Endothelial cell of umbilical vein (primary cell): ENCODE data around the gene SGCG. TPM values are rescaled to one million over a fixed set of nuclear protein-coding genes. Genes with fewer than 3 reads are reported as not detected.

Experiments
- BruUV-seq: library from RNA; stranded (reverse); fragments of 400-500 nt; replicated peaks from 2 replicates; lab custom pipeline; 2021; lab: Mats Ljungman, UMichigan
- CTCF ChIA-PET: fragments of 300-600, 350-600 bp; sonication (Branson Sonifier 250); formaldehyde crosslinking; loops from one replicate; lab custom pipeline; 2021; ENCODE audit warnings: antibody characterized with exemption, inconsistent platforms; lab: Charles Lee
- POLR2A ChIA-PET: fragments of 300-600, 350-600 bp; sonication (Branson Sonifier 250); formaldehyde crosslinking; loops from one replicate; lab custom pipeline; 2021; ENCODE audit warnings: antibody characterized with exemption, inconsistent platforms; lab: Charles Lee
- DNase-seq: peaks from one replicate; pipeline ENCODE4 v3.0.0-alpha.2; 2011; ENCODE audit warnings: low read depth, low spot score
- FAIRE-seq: peaks from 2 replicates; lab custom pipeline; 2011; peaks lifted over from hg19 to GRCh38; lab: Jason Lieb, UNC
- H2AFZ ChIP-seq: 2 replicates; pipeline ENCODE4 v1.6.0; 2012; ENCODE audit warnings: low read depth, low read length, control low read depth, inconsistent platforms
- H3K27ac ChIP-seq: 2 replicates; pipeline ENCODE4 v1.5.1; 2011; ENCODE audit warnings: low read depth, mild to moderate bottlenecking, control low read depth, low read length, moderate library complexity; ENCODE audit not compliant: insufficient read depth
- H3K27me3 ChIP-seq, 2 experiments: 2 replicates each; pipeline versions ENCODE4 v1.6.0 to v1.6.1; 2011; ENCODE audit warnings: low read length in 2 of 2, mixed read lengths in 1 of 2; ENCODE audit not compliant: control insufficient read depth in 2 of 2, insufficient read depth in 2 of 2
- H3K36me3 ChIP-seq, 2 experiments: 2 replicates in 1 of 2; 3 replicates in 1 of 2; pipeline ENCODE4 v1.5.1; 2011; ENCODE audit warnings: low read length in 2 of 2, mild to moderate bottlenecking in 1 of 2, moderate library complexity in 1 of 2; ENCODE audit not compliant: control insufficient read depth in 2 of 2, insufficient read depth in 2 of 2; ENCODE audit errors: extremely low read depth in 1 of 2
- H3K4me1 ChIP-seq: 3 replicates; pipeline ENCODE4 v1.5.1; 2011; ENCODE audit warnings: mild to moderate bottlenecking, low read length; ENCODE audit not compliant: control insufficient read depth, insufficient read depth; ENCODE audit errors: extremely low read depth
- H3K4me2 ChIP-seq: 2 replicates; pipeline ENCODE4 v1.6.1; 2011; ENCODE audit warnings: low read length, control low read depth, mixed read lengths; ENCODE audit not compliant: insufficient read depth
- H3K4me3 ChIP-seq, 3 experiments: fragments of 200-600 bp in 1 of 3; sonication (generic), shearing (Covaris generic) in 1 of 3; replicated peaks in 1 of 3; 2 replicates each; pipeline ENCODE4 v1.5.1; 2011 to 2016; ENCODE audit warnings: control low read depth in 3 of 3, low read length in 3 of 3, mild to moderate bottlenecking in 2 of 3, inconsistent platforms in 1 of 3, low read depth in 1 of 3, moderate library complexity in 1 of 3; ENCODE audit not compliant: insufficient read depth in 1 of 3
- H3K79me2 ChIP-seq: 2 replicates; pipeline ENCODE4 v1.6.0; 2012; ENCODE audit warnings: low read length, inconsistent platforms; ENCODE audit not compliant: control insufficient read depth, insufficient read depth
- H3K9ac ChIP-seq: replicated peaks from 2 replicates; pipeline ENCODE3; 2011; ENCODE audit warnings: low read length, control low read depth; ENCODE audit not compliant: insufficient read depth; ENCODE audit errors: extremely low read depth
- H3K9me1 ChIP-seq: replicated peaks from 3 replicates; pipeline ENCODE4 v1.6.0; 2011; ENCODE audit warnings: mild to moderate bottlenecking, low read length; ENCODE audit not compliant: control insufficient read depth, insufficient read depth; ENCODE audit errors: extremely low read depth
- H3K9me3 ChIP-seq: replicated peaks from 2 replicates; pipeline ENCODE4 v1.5.1; 2012; ENCODE audit warnings: low read length, inconsistent platforms; ENCODE audit not compliant: control insufficient read depth, insufficient read depth
- H4K20me1 ChIP-seq: replicated peaks from 2 replicates; pipeline ENCODE3; 2011; ENCODE audit warnings: mild to moderate bottlenecking, low read length; ENCODE audit not compliant: control insufficient read depth, insufficient read depth; ENCODE audit errors: extremely low read depth
- FOS ChIP-seq: IDR thresholded peaks from 2 replicates; pipeline ENCODE4 v1.6.1; 2011; ENCODE audit warnings: mild to moderate bottlenecking, low read length, moderate library complexity, borderline replicate concordance; ENCODE audit not compliant: insufficient read depth
- GATA2 ChIP-seq: IDR thresholded peaks from 2 replicates; pipeline ENCODE4 v1.7.0; 2011; ENCODE audit warnings: low read depth, mild to moderate bottlenecking, moderate library complexity, mixed read lengths, low read length; ENCODE audit not compliant: insufficient read length, insufficient read depth
- JUN ChIP-seq: IDR thresholded peaks from 2 replicates; pipeline ENCODE4 v1.6.1; 2011; ENCODE audit warnings: borderline replicate concordance, low read depth; ENCODE audit not compliant: insufficient read length, insufficient read depth
- POLR2AphosphoS5 ChIP-seq: IDR thresholded peaks from 2 replicates; pipeline ENCODE4 v1.6.1; 2012; ENCODE audit warnings: low read depth, mild to moderate bottlenecking, control low read depth, low read length, moderate library complexity; ENCODE audit not compliant: insufficient read depth
- dilution Hi-C: fragments of 300-500 bp; cut with MboI; formaldehyde crosslinking; loops from one replicate; pipeline ENCODE4 v1.15.0; 2019; ENCODE audit warnings: low sequenced_read_pairs; ENCODE audit not compliant: extremely low pct_ligation_motif_present
- intact Hi-C: fragments of 100-400 bp; cut with micrococcal nuclease; formaldehyde crosslinking; loops from one replicate; pipeline ENCODE4 v1.10.0; 2022
- polyA plus RNA-seq, 4 experiments: library from polyadenylated mRNA; depleted of rRNA in 3 of 4; stranded (reverse) in 3 of 4; unstranded in 1 of 4; fragments of >200 nt; gene quantifications; 2 replicates each; pipeline versions ENCODE4 v1.2.1 to v1.2.3, GENCODE V29; 2011 to 2012; ENCODE audit warnings: missing spikeins in 1 of 4
- total RNA-seq: library from RNA; stranded (reverse); gene quantifications from 2 replicates; pipeline ENCODE4 v1.2.3, GENCODE V29; 2021
- TF ChIP-seq, protein P1 (sequence below): IDR thresholded peaks from 2 replicates; pipeline ENCODE4 v1.6.1; 2011; ENCODE audit not compliant: insufficient read depth, insufficient read length
- TF ChIP-seq, protein P2 (sequence below), 2 donors: IDR thresholded peaks; 1 replicate in 1 of 2; 2 replicates in 1 of 2; pipeline ENCODE4 v1.5.1; 2011; ENCODE audit warnings: low read length in 2 of 2, mild to moderate bottlenecking in 2 of 2, moderate library complexity in 2 of 2, control low read depth in 1 of 2, inconsistent platforms in 1 of 2, low read depth in 1 of 2; ENCODE audit not compliant: insufficient read depth in 1 of 2; ENCODE audit errors: extremely low read depth in 1 of 2

Gene SGCG
- total and polyA plus RNA-seq, 2 donors (not counting 3 experiments of a cell fraction or from before 2014, with no cell fraction given): 0.22 TPM; not detected in 1

DNA sequence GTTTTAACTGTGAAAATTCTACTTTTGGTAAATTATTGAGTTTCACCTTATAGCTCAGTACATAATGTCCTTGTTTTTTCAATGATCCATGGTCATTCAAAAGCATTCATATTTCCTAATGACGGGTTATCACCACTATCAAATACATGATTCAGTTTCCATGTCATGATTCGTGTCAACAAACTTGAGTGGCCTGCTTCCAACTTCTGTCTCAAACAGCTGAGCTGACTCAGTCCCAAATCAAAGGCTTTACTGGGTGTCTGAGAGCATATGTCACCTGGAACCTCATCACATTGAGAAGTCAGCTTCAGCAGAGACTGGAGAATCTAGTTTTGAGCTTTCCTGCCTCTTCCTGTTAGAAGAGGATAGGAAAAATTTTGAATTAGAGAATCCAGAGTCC lies 40.3 kb upstream of the SGCG start:
- no peak for FAIRE-seq
- no peak overlapping the region for H3K9ac ChIP-seq
- no peak overlapping the region for H2AFZ ChIP-seq
- no peaks in the 10 kb centered on the region for H3K9me3 ChIP-seq
- DNase-seq: no peak
- H3K9me1 ChIP-seq: no peaks in the 10 kb centered on the region
- H3K4me2 ChIP-seq: no peak overlapping the region
- BruUV-seq: no TSS peak
- no peaks in the 10 kb centered on the region for H4K20me1 ChIP-seq
- no peak overlapping the region for H3K4me3 ChIP-seq
- ChIA-PET CTCF (no interaction called here), POLR2A (no interaction called here)
- dilution Hi-C loops: no loop called here
- no peaks in the 10 kb centered on the region for H3K27me3 ChIP-seq
- intact Hi-C loops: no loop called here
- no peak overlapping the region for H3K27ac ChIP-seq
- H3K79me2 ChIP-seq: no peaks in the 10 kb centered on the region
- H3K36me3 ChIP-seq: no peaks in the 10 kb centered on the region
- peak; percentile 66 for TF ChIP-seq FOS
- no peak for TF ChIP-seq JUN
- no peak for TF ChIP-seq POLR2AphosphoS5
- TF ChIP-seq, protein P1, sequence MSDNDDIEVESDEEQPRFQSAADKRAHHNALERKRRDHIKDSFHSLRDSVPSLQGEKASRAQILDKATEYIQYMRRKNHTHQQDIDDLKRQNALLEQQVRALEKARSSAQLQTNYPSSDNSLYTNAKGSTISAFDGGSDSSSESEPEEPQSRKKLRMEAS: no peak
- peak; percentile 62 for TF ChIP-seq GATA2
- TF ChIP-seq, protein P2, sequence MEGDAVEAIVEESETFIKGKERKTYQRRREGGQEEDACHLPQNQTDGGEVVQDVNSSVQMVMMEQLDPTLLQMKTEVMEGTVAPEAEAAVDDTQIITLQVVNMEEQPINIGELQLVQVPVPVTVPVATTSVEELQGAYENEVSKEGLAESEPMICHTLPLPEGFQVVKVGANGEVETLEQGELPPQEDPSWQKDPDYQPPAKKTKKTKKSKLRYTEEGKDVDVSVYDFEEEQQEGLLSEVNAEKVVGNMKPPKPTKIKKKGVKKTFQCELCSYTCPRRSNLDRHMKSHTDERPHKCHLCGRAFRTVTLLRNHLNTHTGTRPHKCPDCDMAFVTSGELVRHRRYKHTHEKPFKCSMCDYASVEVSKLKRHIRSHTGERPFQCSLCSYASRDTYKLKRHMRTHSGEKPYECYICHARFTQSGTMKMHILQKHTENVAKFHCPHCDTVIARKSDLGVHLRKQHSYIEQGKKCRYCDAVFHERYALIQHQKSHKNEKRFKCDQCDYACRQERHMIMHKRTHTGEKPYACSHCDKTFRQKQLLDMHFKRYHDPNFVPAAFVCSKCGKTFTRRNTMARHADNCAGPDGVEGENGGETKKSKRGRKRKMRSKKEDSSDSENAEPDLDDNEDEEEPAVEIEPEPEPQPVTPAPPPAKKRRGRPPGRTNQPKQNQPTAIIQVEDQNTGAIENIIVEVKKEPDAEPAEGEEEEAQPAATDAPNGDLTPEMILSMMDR (IDR thresholded peaks at IDR 0.05; ENCODE audit: extremely low read depth in 1 of 2, insufficient read depth in 1 of 2, low read depth in 1 of 2, low read length in 2 of 2): no peak
- H3K4me1 ChIP-seq: no peaks in the 10 kb centered on the region
